ENCODE data around the gene MSL1.

The MSL1 gene, protein sequence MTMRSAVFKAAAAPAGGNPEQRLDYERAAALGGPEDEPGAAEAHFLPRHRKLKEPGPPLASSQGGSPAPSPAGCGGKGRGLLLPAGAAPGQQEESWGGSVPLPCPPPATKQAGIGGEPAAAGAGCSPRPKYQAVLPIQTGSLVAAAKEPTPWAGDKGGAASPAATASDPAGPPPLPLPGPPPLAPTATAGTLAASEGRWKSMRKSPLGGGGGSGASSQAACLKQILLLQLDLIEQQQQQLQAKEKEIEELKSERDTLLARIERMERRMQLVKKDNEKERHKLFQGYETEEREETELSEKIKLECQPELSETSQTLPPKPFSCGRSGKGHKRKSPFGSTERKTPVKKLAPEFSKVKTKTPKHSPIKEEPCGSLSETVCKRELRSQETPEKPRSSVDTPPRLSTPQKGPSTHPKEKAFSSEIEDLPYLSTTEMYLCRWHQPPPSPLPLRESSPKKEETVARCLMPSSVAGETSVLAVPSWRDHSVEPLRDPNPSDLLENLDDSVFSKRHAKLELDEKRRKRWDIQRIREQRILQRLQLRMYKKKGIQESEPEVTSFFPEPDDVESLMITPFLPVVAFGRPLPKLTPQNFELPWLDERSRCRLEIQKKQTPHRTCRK

DNA sequence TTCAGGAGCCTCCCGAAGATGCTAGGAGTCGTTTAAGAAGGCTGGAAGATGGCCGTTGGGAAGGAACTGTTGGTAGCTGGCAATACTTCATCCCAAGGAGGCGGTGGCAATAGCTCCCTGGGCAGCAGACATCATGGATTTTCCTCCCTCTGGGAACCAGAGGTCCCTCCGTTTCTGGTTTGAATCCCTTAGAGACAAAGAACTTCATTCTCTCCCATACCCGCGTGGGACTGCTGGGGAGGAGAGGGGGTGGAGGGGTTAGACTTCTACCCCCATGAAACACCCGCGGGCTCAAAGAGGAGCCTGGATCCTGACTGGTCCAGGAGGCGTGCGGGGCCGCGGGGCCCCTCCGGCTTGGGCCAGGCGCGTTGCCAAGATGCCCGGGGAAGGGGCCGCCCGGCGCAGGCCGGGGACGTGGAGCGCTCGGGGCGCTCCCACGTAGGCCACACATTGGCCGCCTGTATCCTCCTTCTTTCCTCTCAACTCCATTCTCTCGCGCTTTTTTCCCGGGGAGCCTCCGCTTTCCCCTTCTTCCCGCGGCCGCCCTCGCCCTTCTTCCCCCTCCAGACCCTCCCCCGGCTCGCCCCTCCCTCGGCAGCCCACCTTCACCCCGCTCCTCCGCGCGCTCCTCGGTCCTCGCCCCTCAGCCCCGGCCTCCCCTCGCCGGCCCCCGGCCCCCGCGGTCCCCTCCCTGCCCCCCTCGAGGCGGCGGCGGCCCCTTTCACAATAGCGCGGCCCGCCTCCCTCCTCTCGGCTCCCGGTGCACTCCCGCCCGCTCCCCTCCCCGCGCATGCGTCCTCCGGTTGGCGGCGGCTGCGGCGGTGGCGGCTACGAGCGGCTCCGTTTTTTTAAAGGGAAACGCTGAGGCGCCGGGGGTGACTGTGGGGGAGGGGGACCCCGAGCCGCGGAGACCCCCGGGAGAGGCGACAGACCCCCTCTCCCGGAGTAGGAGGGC lies at the start of gene MSL1:
Gene MSL1 (plus strand): TSS at position 791 of the 955 bp plus-strand sequence. CDS start 642 bp downstream, outside the sequence.
- peak; percentile 93 for DNase-seq (ENCODE audit: low spot score)

DNA sequence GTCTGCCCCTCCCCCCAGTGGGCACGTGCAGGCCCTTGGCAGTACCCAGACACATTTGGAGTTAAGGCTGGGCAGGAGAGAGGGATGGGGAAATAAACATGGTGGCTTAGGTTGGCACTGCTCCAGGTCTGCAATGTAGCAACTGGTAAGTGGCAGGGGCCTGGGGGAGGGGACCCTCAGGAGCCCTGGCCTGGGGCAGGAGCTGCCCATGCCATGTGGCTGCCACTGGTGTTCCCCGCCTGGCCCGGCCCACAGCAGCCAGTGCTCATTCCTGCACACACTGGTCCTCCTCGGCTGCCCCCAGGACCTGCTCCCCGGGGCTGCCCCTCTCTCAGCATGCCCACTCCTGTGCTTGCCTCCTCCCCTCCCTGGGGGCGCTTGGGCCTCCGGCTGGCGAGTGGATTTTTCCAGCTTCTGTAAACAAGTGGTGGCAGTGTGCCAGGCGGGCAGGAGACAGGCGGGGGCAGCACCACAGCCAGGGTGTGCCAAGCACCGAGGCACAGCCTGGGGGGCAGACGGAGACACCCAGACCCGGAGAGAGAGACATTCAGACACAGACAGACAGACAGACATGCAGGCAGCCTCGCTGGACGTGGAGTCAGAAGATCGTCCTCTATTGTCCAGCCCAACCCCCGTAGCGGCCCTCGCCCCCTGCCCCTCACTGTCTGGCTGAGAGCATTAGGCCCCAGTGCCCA lies 49.6 kb upstream of the MSL1 start:
- no peak for DNase-seq (ENCODE audit: low spot score)

GRCh38 chr17:40072735-40073346 lies 48.9 kb upstream of the MSL1 start:
- DNase-seq (ENCODE audit: low spot score) = no peak

DNA sequence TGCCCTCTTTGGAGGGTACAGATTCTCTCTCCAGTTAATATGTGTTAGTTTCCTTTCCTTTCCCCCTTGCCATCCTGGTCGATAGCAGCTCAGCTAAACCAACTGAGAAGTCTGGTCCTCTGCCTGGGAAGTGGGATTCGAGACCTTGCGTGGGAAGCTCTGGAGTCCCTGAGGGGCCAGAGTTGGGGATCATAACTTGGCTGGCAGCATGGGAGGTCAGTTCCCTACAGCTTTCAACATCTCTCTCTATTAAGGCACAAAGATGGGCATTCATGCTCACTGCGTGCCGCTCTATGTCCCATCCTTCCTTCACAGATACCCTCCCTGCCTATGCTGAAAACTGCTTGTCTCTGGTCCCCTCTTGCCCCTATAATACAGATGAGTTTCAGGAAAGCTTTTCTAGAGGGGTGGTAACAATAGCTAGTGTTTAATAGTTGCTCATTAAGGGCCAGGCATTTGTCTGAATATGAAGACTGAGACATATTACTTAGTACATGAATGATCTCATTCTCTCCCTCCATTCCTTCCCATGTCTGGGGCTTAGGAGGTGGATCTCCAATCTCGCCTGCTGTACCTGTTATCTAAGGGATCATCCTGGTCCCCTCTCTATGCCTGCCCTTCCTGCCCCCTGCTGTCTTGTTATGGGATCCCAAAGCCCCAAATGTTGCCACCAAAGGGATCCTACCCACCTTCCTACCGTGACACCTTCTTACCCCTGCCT lies 48.2 kb upstream of the MSL1 start:
- DNase-seq (ENCODE audit: low spot score) = no peak

- DNase-seq (ENCODE audit: low spot score) = no peak
These were observed 47.6 kb upstream of the MSL1 start for GRCh38 chr17:40074175-40074512.

DNA sequence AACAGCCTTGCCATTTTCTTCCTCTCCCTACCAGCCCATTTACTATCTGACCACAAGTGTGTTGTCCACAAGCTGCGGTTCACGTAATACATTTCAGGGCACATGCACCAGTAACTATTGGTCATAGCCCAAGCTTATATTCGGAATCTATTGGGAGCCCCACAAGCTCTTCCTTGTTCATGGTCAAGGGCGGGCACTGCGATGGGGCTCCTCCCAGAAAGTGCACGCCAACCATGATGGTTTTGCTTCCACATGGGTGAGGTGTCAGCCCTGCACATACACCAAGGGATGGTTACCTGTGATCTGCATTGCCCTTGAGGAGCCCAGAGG lies 46.9 kb upstream of the MSL1 start:
- DNase-seq (ENCODE audit: low spot score) = no peak

GRCh38 chr17:40075201-40075941 lies 46.4 kb upstream of the MSL1 start:
- peak; percentile 77 for DNase-seq (ENCODE audit: low spot score)

DNA sequence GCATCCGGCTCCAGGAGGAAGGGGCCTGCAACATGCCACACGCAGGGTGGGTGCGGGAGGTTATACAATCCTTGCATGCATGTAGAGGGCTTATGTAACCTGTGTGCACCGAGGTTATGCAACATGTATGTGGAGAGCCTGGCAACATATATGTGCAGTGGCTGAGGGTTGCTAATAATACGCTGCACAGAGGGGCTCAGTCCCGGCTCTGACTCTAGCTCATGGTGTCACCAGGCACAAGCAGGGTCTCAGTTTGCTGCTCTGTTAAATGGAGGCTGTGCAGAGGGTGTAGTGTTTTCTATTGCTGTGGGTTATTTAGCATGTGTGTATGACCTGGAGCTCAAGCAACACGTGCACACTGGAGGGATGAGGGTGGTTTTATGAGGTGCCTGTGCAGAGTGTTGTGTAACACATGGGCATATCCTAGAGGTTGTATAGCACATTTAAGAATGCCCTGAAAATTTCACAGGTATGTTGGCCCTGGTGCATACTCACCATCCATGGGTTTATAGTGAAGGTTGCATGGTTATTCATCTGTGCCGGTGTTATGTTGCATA lies 45.8 kb upstream of the MSL1 start:
- no peak for DNase-seq (ENCODE audit: low spot score)

- DNase-seq (ENCODE audit: low spot score) = no peak
These were observed 45.2 kb upstream of the MSL1 start for GRCh38 chr17:40076591-40076990.

- no peak for DNase-seq (ENCODE audit: low spot score)
These were observed 42.2 kb upstream of the MSL1 start for GRCh38 chr17:40079545-40079944.

DNA sequence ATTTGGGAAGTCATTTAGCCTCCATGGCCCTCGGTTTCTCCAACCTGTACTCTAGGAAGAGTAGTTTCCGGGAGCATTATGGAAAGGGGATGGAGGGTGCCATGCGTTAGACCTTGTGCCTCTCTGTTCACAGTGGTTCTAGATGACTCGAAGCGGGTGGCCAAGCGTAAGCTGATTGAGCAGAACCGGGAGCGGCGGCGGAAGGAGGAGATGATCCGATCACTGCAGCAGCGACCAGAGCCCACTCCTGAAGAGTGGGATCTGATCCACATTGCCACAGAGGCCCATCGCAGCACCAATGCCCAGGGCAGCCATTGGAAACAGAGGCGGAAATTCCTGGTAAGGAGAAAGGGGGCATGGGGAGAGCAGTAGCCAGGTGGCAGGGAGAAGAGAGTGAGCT lies 37.3 kb upstream of the MSL1 start:
- no peak for DNase-seq (ENCODE audit: low spot score)

DNA sequence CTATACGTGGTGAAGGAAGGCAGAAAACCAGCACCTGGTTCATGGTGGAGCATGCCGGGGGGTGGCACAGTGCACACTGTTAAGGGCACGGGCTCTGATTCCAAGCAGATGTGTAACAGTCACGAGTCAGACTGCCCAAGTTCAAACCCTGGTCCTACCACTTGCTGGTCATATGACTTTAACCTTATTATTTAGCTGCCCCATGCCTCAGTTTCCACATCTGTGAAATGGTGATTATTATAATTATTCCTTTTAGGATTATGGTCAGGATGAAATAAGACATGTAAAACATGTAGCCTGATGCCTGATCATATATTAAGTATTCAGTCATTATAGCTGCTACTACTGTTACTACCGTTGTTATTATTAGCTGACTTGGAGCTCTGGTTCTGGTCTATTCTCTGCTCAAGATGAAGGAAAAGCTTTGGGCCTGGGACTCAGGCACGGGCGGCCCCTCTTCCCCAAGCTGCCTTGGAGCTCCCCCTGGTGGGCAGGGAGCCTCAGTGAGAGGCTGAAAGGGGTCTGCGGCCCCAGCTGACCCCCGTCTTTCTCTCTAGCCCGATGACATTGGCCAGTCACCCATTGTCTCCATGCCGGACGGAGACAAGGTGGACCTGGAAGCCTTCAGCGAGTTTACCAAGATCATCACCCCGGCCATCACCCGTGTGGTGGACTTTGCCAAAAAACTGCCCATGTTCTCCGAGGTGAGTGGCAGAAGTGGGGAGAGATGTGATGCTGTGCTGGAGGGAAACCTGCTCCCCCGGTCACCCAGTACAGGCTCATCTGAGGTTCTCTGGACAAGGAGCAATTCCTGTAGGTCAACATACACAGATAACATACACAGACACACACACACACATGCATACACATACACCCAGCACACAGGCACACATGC lies 35.4 kb upstream of the MSL1 start:
- DNase-seq (ENCODE audit: low spot score) = peak; percentile 91

DNA sequence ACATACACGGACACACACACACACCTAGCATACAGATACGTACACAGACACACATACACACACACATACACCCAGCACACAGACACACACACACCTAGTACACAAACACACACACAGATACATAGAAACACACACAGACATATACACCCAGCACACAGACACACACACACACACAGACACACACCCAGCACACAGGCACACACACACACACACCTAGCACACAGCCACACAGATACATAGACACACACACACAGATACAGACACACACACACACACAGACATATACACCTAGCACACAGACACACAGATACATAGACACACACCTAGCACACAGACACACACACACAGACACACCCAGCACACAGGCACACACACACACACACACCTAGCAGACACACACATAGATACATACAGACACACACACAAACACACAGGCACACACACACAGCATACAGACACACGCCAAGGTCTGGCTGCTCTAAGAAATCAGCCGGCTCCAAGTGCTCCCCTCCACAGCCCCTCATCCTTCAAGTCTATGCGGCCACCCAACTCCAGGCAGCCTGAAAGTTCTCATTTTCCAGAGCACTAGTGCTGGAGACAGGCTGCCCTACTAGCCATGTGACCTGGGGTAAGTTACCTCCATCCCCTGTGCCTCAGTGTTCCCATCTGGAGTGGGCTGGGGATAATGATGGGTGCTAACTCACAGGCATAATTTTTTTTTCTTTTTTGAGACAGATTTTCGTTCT lies 34.5 kb upstream of the MSL1 start:
- DNase-seq (ENCODE audit: low spot score) = no peak

DNA sequence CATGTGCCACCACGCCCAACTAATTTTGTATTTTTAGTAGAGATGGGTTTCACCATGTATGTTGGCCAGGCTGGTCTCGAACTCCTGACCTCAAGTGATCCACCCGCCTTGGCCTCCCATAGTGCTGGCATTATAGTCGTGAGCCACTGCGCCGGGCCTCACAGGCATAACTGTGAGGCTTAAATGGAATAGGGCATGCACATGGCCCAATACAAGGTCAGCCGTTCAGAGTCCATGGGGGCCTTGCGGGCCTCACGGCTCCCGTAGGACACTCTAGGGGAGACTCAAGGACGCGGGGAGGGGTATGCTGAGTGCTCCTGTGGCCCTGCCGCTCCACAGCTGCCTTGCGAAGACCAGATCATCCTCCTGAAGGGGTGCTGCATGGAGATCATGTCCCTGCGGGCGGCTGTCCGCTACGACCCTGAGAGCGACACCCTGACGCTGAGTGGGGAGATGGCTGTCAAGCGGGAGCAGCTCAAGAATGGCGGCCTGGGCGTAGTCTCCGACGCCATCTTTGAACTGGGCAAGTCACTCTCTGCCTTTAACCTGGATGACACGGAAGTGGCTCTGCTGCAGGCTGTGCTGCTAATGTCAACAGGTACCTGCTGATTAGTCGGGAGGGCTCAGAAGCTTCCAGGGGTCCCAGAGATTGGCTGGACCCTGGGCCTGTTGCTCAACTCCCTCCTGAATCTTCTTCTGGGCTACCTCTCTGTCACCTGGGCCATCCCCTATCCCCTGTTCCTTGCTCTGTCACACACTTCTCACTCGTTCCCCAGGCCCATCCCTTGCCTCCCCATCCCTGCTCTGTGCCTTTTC lies 33.7 kb upstream of the MSL1 start:
- no peak for DNase-seq (ENCODE audit: low spot score)

GRCh38 chr17:40089077-40089895 lies 32.5 kb upstream of the MSL1 start:
- no peak for DNase-seq (ENCODE audit: low spot score)
